Measurements from ENCODE around the gene USP3. TPM values are rescaled to one million over a fixed set of nuclear protein-coding genes. Genes with fewer than 3 reads are reported as not detected.

The USP3 gene
- total RNA-seq, 3 donors from 2014 or later, result 65.6 to 101 (median 67.3) TPM

DNA sequence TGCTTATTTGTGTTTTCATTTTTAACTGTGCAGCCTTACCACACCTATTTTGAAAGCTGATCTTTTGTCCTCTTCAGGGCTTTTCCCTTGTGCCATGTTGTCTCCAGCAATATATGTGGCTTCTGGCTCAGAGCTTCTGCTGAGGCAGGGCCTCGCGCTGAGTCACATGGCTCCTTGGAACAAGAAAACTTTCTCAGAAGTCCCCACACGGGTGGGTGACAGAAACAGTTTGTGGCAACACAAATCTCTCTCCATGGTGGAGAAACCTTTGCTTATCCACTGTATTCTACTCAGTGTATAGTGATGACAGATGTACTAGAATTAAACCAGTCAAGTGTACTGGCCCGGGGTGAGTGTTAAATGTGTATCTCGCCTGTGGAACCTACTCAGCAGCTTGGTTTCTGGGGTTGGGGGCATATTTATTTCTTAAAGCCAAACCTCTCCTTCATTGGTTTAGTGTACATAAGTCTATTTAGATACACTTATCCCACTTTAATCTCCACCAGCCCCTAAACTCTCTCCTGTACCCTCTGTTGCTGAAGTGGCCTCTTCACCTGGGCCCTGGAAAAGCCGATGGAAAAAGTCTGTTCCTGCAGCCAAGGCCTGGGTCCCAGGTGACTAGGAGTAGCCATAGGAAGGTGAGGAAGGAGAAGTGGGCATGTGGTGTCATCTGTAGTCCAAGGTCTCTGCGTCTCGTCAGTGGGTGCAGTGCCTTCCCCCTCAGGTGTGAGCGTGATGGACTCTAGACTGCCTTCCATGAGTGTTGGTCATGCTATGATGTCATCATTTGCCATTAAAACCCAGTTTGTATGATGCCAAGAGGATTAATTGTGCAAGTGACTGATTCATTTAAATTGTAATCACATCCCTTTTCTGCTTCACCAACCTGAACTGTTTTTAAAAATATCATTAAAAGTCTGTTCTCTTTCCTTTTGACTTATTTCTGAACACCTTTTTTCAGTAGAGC is 89.6 kb downstream of the USP3 start:
- intact Hi-C loops (cut with DNase I, micrococcal nuclease), result no loop called here
- DNase-seq (no peak), ATAC-seq (no peak)
- peaks cover 32% of the 10 kb centered on the region for H3K4me1 ChIP-seq (ENCODE audit: low read depth)
- no peaks in the 10 kb centered on the region for H3K9me3 ChIP-seq
- peaks cover 7% of the 10 kb centered on the region for H3K36me3 ChIP-seq (ENCODE audit: low read depth)
- H3K4me3 ChIP-seq, result no peak overlapping the region
- no peak for TF ChIP-seq CTCF (IDR thresholded peaks at IDR 0.05)

GRCh38 chr15:63595065-63595464 is 90.7 kb downstream of the USP3 start:
- Histone ChIP-seq H3K4me3 (no peak overlapping the region), H3K9me3 (no peaks in the 10 kb centered on the region), H3K4me1 (ENCODE audit: low read depth) (peaks cover 34% of the 10 kb centered on the region), H3K36me3 (ENCODE audit: low read depth) (peaks cover 5% of the 10 kb centered on the region)
- intact Hi-C loops (cut with DNase I, micrococcal nuclease), result loop anchor here in 1 of 2 donors (5.0 kb wide), 1 partner anchor 108 kb away; no protein-coding TSS in a partner anchor
- ATAC-seq (no peak), DNase-seq (no peak)
- no peak for TF ChIP-seq CTCF (IDR thresholded peaks at IDR 0.05)

DNA sequence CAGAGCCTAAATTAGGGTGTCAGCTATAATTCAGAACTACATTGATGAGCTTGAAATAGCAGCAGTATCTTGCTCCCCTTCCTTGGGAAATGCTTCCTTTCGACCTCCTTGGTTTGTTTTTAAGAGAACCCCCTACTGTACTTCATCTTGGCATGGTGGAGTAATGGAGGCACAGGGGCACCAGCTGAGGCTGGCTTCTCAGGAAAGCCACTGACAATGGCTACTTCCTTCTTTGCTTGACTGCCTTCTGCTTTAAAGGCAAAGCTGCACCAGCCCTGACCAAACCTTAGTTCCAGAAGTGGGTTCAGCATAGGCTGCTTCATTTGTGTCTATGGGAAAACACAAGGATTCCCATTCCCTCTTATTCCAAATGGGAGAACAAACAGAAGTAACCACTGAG is 91.3 kb downstream of the USP3 start:
- no peak for ATAC-seq
- intact Hi-C loops (cut with DNase I, micrococcal nuclease), result loop anchor here in 1 of 2 donors (5.0 kb wide), 1 partner anchor 108 kb away; no protein-coding TSS in a partner anchor

GRCh38 chr15:63596676-63597037 is 92.3 kb downstream of the USP3 start:
- Histone ChIP-seq H3K4me3 (no peak overlapping the region), H3K4me1 (ENCODE audit: low read depth) (peaks cover 37% of the 10 kb centered on the region), H3K9me3 (no peaks in the 10 kb centered on the region), H3K36me3 (ENCODE audit: low read depth) (no peaks in the 10 kb centered on the region)
- intact Hi-C loops (cut with DNase I, micrococcal nuclease), result loop anchor here in 1 of 2 donors (5.0 kb wide), 1 partner anchor 109 kb away; no protein-coding TSS in a partner anchor
- DNase-seq (no peak), ATAC-seq (no peak)
- no peak for TF ChIP-seq CTCF (IDR thresholded peaks at IDR 0.05)

More for the DNA sequence above, 91.3 kb downstream of the USP3 start:
- Histone ChIP-seq H3K36me3 (ENCODE audit: low read depth) (no peaks in the 10 kb centered on the region), H3K9me3 (no peaks in the 10 kb centered on the region), H3K4me3 (no peak overlapping the region), H3K4me1 (ENCODE audit: low read depth) (peaks cover 34% of the 10 kb centered on the region)
- TF ChIP-seq CTCF (IDR thresholded peaks at IDR 0.05), result no peak
- no peak for DNase-seq

GRCh38 chr15:63597038-63597790 is 92.8 kb downstream of the USP3 start, which contains the start of gene FBXL22:
FBXL22 (plus strand) TSS chr15:63597387; CDS start chr15:63597393, 6 bp downstream.
- Histone ChIP-seq H3K4me3 (no peak within 1 kb of the TSS), H3K9me3 (no peaks in the 10 kb centered on the region), H3K36me3 (ENCODE audit: low read depth) (no peaks in the 10 kb centered on the region), H3K4me1 (ENCODE audit: low read depth) (peaks cover 37% of the 10 kb centered on the region)
- intact Hi-C loops (cut with DNase I, micrococcal nuclease), result loop anchor here in 1 of 2 donors (5.0 kb wide), 1 partner anchor 110 kb away; no protein-coding TSS in a partner anchor
- peak; percentile 1 for ATAC-seq
- no peak for TF ChIP-seq CTCF (IDR thresholded peaks at IDR 0.05)
- peak; percentile 55 to 75 (median 72) for DNase-seq

Data from mucosa of descending colon (tissue), 3 donors.